ENCODE results near the gene PRDM7.

PRDM7 gene

DNA sequence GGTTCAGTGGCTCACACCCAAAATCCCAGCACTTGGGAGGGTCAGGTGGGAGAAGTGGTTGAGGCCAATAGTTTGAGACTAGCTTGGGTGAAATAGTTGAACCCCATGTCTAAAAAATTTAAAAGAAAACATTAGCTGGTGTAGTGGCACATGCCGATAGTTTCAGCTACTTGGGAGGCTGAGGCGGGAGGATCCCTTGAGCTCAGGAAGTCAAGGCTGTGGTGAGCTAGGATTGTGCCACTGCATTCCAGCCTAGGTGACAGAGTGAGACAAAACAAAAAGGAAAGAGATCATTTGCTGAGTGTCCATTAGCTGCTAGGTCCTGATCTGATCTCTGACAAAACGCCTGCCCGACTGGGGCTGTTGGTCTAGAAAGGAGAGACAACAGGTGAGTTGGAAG lies 43.7 kb downstream of the PRDM7 start:
- no peak for DNase-seq

DNA sequence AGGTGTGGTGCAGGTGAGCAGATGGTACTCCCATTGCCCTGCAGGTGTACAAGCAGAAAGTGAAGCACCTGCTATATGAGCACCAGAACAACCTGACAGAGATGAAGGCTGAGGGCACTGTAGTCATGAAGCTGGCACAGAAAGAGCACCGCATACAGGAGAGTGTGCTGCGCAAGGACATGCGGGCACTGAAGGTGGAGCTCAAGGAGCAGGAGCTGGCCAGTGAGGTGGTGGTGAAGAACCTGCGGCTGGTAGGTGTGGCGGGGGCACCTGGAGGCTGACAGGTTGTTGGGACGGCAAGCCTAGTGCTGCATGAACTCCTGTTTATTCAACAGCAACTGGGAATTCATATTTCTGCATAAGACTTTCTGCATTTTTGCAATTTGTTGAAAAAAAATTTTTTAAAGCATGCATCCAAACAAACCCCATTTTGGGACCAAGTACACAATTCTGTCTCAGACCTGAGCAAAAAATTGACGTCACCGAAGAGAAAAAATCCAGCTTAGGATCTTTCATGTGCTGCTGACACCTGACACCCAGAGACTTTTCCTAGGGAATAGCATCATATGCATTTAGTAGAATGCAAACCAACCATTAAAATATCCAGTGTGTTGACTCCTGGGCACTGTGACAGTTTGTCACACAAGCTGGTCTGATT lies 44.3 kb downstream of the PRDM7 start:
- DNase-seq = no peak

DNA sequence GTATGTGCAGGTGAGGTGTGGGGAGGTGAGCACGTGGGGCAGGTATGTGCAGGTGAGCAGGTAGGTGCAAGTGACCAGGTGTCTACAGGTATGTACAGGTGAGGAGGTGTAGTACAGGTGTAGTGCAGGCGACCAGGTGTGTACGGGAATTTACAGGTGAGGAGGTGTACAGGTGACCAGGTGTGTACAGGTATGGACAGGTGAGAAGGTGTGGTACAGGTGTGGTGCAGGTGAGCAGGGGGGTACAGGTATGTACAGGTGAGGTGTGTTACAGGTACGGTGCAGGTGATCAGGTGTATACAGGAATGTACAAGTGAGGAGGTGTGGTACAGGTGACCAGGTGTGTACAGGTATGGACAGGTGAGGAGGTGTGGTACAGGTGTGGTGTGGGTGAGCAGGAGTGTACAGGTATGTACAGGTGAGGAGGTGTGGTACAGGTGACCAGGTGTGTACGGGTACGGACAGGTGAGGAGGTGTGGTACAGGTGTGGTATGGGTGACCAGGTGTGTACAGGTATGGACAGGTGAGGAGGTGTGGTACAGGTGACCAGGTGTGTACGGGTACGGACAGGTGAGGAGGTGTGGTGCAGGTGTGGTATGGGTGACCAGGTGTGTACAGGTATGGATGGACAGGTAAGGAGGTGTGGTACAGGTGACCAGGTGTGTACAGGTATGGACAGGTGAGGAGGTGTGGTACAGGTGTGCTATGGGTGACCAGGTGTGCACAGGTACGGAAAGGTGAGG lies 45.0 kb downstream of the PRDM7 start:
- DNase-seq = no peak

DNA sequence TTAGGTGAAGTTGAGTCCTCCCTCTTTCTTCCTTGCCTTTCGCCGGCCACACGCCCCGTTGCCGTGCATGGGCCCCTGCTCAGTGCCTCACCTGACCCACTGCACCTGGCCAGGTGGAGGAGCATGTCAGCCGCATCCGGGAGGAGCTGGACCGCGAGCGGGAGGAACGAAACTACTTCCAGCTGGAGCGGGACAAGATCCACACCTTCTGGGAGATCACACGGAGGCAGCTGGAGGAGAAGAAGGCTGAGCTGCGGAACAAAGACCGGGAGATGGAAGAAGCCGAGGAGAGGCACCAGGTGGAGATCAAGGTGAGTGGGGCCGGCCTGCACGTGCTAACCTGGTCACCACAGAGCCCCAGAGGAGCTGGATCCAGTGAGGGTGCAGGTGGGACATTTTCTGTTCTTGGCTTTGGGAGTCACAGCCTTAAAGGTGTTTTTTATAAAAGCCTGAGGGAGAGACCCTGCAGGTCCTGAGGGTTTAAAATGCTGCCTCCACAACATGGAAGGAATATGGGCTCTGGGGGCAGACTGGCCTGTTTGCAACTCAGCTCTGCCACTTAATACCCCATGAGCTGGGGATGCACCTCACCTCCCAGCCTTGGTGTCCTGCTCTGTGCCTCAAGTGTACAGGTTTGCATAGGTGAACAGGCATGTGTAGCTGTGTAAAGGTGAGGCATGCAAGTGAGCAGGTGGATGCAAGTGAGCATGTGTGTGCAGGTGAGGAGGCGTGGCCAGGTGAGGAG lies 45.8 kb downstream of the PRDM7 start:
- no peak for DNase-seq

DNA sequence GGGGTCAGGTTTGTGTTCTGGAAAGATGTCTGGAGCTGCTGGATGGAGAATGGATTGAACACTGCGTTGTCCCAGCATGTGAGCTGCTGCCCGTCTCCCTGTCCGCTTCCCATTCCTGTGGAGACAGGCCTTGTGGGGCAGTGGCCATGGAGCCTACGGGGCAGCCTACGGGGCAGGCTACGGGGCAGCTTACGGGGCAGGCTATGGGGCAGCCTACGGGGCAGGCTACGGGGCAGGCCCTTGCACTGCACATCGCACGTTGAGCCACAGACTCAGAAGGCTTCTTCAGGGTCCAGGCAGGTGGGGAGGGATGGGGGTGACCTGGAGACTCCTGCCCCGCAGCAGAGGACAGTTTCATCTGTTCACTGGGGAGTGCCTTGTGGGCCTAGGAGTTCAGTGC lies 48.1 kb downstream of the PRDM7 start:
- DNase-seq = no peak

DNA sequence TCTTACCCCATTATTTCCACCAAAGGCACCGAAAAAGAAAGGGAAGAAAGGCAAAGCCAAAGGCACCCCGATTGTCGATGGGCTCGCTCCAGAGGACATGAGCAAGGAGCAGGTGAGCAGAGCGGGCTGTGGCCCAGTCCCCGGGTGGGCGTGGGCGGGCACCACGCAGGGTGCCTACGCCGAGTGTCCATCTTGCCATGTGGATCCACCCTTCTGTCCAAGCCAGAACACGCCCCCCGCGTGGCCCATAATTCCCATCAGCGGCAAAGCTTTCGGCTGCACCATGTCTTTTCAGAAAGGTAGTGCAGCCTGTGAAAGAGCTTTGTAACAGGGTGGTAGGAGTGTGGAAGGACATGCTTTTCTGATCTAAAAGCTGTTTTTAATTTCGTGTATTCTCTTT lies 49.5 kb downstream of the PRDM7 start:
- DNase-seq = no peak

DNA sequence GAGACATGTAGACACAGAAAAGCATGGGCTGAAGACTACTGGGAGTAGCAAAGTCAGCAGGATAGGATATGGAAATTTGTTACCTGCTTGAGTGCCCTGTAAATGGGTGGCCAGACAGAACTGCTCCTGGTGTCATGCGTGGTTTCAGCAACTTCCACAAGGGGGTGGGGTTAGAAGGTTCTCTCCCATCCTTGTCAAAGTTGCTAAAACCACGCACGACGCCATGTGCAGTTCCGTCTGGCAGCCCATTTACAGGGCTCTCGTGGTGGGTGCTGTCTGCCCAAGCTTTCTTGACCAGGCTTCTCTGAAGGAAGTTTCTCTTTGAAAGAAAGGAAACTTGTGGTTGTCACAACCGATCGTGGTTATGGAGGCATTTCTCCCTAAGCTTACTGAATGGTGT lies 51.0 kb downstream of the PRDM7 start:
- no peak for DNase-seq

DNA sequence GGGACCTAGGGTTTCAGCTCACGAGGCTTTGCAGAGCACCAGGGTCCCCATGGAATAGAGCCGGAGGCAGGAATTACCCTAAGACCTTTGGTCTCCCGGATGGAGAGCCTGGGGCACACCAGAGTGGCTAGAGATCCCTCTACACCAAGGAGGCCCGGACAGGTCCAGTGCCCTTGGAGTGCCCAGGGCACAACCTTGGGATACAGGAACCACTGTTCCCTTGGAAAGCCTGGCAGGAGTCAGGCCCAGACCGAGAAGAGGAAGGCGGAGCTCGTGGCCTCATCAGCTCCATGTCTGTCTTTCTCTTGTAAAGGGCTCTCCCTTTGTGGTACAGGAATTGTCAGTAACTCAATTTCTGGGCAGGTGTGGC lies 54.1 kb downstream of the PRDM7 start:
- DNase-seq = no peak

DNA sequence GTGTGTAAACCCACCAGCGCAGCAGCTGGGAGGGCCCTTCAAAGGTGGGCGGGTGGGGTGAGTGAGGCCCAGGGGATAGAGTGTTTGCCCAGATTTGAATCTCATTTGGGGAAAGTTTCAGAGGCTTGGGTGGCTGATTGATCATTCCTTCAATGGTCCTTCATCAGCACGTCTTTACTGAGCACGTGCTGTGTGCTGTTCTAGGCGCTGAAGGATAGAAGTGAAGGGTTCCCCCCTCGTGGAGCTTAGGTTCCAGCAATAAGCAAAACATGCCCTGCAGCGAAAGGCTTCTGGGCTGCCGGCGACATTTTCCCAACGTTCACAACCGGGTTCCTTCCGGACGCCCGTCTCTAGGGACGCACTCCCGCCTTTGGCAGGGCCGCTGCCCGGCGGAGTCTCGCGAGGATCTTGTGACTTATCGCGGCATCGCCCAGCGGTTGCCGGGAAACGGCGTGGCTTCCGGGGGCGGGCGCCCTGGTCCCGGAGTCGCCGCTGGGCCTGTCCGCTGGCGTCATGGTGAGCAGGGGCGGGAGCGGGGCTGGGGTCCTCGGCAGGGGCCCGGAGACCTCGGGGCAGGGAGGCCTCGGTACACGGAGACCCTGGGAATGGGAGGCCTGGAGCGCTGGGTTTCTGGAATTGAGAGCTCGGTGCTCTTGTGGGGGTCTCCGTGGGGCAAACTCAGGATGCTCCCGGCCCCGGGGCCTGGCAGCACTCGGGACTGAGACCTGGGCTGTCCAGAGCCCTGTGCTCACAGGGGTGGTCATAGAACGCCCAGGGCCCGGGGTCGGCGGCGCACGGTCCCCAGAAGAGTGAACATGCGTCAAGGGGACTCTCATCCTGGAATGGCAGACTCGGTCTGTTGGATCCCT lies 54.7 kb downstream of the PRDM7 start:
- peak; percentile 49 for DNase-seq

DNA sequence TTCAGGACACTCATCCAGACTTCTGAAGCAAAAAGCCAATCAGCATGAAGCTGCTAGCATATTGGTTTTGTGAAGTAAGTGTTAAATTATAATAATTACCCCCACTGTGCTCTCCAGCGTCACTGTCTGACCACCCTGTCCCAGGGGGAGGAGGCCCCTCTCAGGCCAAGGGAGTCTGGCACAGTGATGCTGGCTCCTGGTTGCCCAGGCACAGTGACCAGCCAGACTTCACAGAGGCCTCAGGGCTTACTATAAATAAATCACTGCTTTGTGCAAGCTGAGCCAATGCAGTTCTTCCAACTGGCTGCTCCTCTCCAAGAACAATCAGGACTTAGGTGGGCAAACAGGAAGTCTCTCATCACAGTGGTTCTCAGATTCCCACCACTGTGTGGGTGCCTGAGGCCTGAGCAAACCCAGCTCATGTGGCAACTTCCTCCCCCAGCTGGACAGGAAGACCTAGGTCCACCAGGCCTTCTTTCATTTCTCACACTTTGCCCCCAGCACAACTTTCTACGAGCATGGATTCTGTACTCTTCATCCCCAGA lies 56.2 kb downstream of the PRDM7 start:
- no peak for DNase-seq

DNA sequence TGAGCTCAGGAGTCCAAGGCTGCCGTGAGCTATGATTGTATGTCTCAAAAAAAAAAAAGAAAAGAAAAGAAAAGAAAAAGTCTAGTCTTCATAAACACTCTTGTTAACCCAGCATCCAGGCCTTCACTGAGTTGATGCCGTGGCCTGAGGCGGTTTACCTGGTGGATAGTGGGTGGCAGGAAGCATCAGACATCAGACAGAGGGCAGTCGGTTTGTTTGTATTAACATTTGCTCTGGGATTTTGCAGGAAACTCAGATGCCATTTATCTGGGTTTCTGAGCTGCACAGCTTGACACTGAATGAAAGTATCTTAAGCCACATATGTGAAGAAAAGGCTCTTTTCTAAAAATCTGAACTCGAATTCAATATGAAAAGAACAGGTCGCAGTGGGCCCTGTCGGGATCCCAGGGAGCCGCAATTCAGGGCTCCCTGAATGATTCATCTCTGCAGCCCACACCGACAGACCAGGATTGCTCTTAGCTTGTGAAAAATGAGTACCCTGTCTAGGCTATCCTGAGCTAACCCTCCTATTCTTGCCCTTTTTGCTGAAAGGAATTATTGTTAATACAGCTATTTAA lies 56.8 kb downstream of the PRDM7 start:
- DNase-seq = no peak

DNA sequence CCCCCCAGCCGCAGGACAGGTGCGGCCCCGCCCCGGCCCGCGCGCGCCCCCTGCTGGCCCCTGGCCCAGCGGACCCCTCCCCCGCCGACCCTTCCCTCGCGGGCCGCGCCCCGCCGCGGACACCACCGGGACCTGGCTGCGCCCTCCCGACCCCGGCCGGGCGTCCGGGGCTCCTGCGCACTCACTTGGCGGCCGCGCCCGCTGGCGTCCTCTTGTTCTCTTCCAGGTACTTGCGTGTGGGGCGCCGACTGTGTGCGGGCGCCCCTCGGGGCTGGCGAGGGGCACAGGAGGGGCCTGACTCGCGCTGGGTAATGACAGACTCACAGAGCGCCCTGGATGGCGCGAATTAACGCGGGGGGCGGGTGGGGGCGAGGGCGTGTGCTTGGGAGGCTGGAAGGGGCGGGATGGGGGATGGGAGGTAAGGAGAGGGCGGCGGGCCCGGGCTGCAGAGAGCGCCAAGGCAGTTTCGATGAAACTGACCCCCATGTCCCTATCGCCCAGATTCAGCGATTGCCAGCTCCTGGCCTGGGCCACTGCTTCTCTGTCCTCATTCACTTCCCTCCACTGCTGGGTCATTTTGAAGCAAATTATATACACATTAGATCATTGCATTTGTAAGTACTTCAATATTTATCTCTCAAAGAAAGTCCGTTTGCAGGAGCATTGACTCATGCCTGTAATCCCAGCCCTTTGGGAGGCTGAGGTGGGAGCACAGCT lies 57.4 kb downstream of the PRDM7 start:
- DNase-seq = peak; percentile 31

DNA sequence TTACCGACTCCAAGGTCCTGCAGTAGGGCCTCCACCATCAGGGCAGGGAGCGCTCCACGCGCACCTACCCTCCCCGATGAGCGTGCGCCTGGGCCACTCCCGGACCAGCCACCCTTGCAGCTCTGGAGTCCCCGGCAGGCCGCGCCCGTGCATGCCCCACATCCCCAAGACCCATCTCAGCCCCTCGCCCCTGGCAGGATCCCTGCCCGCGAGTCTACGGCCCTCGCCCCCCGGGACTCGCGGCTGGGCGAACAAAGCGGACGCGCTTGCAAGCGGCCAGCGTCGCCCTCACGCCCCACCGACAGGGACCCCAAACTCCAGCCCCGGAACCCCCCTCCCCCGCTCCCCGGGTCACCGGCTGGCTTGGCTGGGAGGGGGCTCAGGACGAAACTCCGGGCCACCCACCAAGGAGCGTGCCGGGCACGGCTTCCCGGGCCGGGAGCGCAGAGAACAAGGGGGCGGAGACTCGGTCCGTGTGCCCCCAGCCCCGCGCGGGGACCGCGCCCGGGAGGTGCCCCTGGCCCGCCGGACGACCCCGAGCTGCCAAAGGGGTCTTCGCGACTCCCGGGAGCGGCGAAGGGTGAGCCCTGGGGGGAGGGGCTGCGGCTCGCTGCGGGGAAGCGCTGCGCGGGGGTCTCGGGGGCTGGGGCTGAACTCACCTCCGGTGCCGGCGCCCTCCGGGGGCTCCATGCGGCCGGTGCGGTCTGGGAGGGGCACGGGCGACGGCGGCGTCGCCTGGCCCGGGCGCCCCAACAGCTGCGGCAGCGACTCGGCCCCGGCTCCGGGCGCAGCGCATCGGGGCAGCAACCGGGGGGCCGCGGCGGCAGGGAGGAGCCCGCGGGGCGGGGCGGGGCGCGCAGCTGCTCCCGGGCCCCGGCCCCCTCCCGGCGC lies 58.2 kb downstream of the PRDM7 start, which contains the start of gene DBNDD1:
DBNDD1 (minus strand) TSS at position 805 of the 891 bp plus-strand sequence; CDS start at position 690, 115 bp downstream.
- DNase-seq = no peak

DNA sequence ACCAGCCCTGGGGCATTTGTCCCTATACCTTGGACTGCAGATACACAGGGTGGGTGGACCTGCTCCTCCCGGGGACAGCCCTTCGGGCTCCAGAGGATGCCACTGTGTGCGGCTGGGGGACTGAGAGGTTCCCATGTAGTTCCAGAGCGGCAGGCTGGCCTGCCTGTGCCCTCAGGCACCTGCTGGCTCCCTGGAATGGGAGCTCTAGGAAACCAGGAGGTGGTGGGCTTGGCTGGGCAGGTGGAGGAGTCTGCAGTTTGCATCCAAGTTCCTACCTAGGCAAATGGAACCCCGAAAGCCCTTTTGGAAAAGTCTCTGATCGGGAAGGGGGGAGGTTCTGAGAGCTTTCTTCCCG lies 58.9 kb downstream of the PRDM7 start:
- no peak for DNase-seq

DNA sequence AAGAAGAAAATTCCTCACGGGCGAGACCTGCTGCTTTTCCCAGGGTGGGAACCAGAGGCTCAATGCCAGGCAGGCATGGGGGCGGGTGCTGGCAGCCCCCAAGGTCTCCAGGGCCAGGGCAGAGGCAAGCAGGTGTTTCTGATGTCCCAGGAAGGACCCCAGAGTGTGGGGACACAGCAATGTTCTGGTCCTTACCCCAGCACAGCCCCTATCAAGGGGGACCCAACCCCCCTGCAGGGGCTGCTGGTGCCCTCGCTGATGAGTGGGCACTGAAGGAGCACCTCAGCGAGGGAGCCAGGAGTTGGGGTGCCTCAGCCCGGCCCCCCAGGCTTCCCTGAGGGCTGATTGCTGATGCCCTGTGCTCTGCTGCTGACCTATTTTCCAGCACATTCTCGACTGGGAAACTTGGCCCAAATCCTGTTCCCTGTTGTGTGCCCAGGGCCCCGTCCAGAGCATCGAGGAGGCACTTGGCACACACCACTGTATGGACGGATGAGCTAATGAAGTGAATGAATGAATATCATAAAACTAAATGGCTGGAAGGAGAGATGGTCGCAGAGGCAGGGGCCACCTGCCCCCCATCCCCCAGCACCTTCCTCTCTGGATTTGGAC lies 60.7 kb downstream of the PRDM7 start:
- DNase-seq = no peak

DNA sequence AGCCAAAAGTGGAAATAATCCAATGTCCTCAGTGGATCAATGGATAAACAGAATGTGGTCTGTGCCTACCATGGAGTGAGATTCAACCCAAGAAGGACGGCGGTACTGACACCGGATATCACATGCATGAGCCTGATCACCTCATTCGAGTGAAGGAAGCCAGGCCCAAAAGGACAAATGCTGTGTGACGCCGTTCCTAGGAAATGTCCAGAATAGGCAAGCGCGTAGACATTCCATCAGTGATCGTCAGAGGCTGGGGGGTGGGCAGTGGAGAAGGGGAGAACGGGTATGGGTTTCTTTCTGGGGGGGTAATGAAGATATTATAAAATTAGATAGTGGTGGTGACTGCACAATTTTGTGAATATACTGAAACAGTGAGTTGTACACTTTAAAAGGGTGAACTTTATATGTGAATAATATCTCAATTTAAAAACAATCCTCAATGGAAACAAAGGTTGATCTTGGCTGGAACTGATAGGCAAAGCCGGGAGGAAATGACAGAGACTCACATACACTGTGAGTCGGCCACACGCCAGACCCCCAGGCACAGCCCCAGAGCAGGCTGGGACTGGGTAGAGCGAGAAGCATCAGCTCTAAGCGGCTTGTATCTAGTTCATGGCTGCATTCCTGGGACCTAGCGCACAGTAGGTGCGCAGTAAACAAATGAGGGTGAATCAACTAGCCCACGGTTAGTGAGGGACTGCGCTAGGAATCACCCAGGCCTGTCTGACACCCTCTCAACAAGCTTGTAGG lies 61.4 kb downstream of the PRDM7 start:
- DNase-seq = no peak

DNA sequence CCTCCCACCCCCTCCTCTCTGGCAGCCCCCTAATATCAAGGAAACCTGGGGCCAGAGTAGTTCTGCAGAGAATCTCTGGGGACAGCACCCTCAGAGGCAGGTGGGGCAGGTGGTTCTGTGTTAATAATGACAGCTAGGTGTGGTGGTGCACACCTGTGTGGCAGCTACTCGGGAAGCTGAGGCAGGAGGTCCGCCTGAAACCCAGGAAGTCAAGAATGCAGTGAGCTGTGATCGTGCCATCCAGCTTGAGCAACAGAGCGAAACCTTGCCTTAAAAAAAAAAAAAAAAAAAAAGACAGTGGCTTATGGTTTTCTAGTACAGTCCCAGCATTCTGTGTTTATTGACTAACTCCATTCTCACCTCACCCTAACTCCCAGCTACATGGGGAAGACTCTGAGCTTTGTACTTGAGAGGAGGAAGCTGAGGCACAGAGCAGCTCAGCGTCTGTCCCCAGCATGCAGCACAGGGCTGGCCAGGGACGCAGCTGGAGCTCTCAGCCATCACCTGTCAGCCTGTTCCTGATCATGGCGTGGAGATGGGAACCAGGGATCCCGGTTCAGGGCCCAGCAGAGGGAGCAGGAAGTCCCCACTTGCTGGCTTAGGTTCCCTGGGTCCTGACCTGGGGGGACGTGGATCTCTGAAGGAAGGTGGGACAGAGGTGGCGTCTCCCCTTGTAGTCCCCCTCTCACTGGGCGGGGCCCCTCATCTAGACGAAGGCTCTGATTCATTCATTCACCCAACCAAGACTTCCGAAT lies 64.0 kb downstream of the PRDM7 start:
- no peak for DNase-seq

DNA sequence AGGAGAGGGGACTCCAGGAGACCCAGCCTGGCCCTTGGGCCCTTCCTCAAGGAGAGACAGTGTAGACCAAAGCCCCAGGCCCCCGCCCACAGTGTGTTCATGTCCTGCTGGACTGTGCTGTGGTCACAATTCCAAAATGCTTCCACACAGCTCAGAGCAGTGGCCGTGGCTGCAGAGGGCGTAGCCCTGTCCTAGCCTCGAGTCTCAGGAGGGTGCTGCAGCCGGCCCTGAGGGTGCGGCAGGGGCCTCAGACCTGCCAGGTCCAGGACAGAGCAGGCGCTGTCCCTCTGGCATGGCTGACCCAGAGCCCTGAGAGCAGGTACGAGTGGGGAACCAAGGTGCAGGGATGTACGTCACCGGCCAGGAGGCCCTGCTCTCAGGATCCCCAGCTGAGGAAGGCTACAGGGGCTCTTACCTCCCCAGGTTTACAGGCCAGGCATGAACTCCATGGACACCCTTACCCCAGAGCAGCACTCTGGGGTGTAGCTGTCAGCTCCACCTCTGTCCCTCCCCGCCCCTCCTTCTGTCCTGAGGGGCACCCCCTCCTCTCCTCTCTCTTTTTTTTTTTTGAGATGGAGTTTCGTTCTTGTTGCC lies 65.1 kb downstream of the PRDM7 start:
- no peak for DNase-seq

Data from DMS79 treated with DMSO at 0.1 percent for 48 hours (cell line).